IMR-90 (cell line): ENCODE measurements around the gene IYD. TPM values are rescaled to one million over a fixed set of nuclear protein-coding genes. Genes with fewer than 3 reads are reported as not detected.

Experiments used
- ATAC-seq: fragments of 200-7000 bp; cut with Tn5 transposase; 2 replicates; pipeline ENCODE4 v1.9.1; 2020; ENCODE audit warnings: low read depth, mild to moderate bottlenecking, moderate library complexity
- BruUV-seq: library from RNA; stranded (reverse); fragments of 400-500 nt; replicated peaks from 2 replicates; lab custom pipeline; 2021; lab: Mats Ljungman, UMichigan
- CTCF ChIA-PET: fragments of 300-600 bp; formaldehyde crosslinking; extraction: SDS; loops from one replicate; lab custom pipeline; 2021; ENCODE audit warnings: antibody characterized with exemption; lab: Yijun Ruan, JAX
- POLR2A ChIA-PET: fragments of 300-600 bp; sonication (Branson Sonifier 250); formaldehyde crosslinking; loops from one replicate; lab custom pipeline; 2022; ENCODE audit warnings: antibody characterized with exemption; ENCODE audit not compliant: unreplicated experiment; lab: Charles Lee
- DNase-seq: peaks from one replicate; pipeline ENCODE4 v3.0.0; 2013
- H2AFZ ChIP-seq: replicated peaks from 2 replicates; pipeline ENCODE3; 2013; ENCODE audit warnings: low read length, mild to moderate bottlenecking; ENCODE audit not compliant: poor library complexity
- H2AK5ac ChIP-seq: 2 replicates; pipeline ENCODE4 v1.6.1; 2013; ENCODE audit warnings: low read depth, low read length, inconsistent platforms
- H2AK9ac ChIP-seq: replicated peaks from 2 replicates; pipeline ENCODE3; 2013; ENCODE audit warnings: mild to moderate bottlenecking, low read depth, low read length, moderate library complexity; ENCODE audit not compliant: poor library complexity
- H2BK120ac ChIP-seq: 2 replicates; pipeline ENCODE4 v1.6.1; 2013; ENCODE audit warnings: low read depth, low read length, inconsistent platforms
- H2BK15ac ChIP-seq: 3 replicates; pipeline ENCODE4 v1.6.1; 2013; ENCODE audit warnings: low read depth, low read length, inconsistent platforms
- H2BK20ac ChIP-seq: 2 replicates; pipeline ENCODE4 v1.6.1; 2013; ENCODE audit warnings: low read depth, mild to moderate bottlenecking, inconsistent platforms, low read length, moderate library complexity
- H2BK5ac ChIP-seq: 2 replicates; pipeline ENCODE4 v1.6.1; 2013; ENCODE audit warnings: mild to moderate bottlenecking, low read depth, low read length, inconsistent platforms; ENCODE audit not compliant: poor library complexity, severe bottlenecking
- H3K14ac ChIP-seq: replicated peaks from 2 replicates; pipeline ENCODE4 v1.6.1; 2013; ENCODE audit warnings: low read depth, low read length, inconsistent platforms
- H3K18ac ChIP-seq: 2 replicates; pipeline ENCODE4 v1.6.1; 2013; ENCODE audit warnings: low read depth, low read length, control low read depth
- H3K23ac ChIP-seq: 2 replicates; pipeline ENCODE4 v1.6.1; 2013; ENCODE audit warnings: low read depth, low read length, inconsistent platforms
- H3K27ac ChIP-seq: 2 replicates; pipeline ENCODE4 v1.5.1; 2013; ENCODE audit warnings: mild to moderate bottlenecking, control low read depth, low read length; ENCODE audit not compliant: insufficient read depth
- H3K27me3 ChIP-seq: 2 replicates; pipeline ENCODE4 v1.6.1; 2013; ENCODE audit warnings: low read length; ENCODE audit not compliant: control insufficient read depth, insufficient read depth
- H3K36me3 ChIP-seq: 2 replicates; pipeline ENCODE4 v1.6.1; 2013; ENCODE audit warnings: low read length, mixed read lengths; ENCODE audit not compliant: control insufficient read depth, insufficient read depth
- H3K4ac ChIP-seq: 2 replicates; pipeline ENCODE4 v1.6.1; 2013; ENCODE audit warnings: low read depth, low read length, inconsistent platforms
- H3K4me1 ChIP-seq: 2 replicates; pipeline ENCODE4 v1.6.1; 2013; ENCODE audit warnings: low read length, mixed read lengths; ENCODE audit not compliant: control insufficient read depth, insufficient read depth
- H3K4me2 ChIP-seq: 2 replicates; pipeline ENCODE4 v1.6.1; 2013; ENCODE audit warnings: low read depth, mild to moderate bottlenecking, control low read depth, low read length, moderate library complexity
- H3K4me3 ChIP-seq: 2 replicates; pipeline ENCODE4 v1.5.1; 2013; ENCODE audit warnings: low read depth, mild to moderate bottlenecking, control low read depth, low read length, moderate library complexity; ENCODE audit not compliant: insufficient read depth
- H3K56ac ChIP-seq: 2 replicates; pipeline ENCODE4 v1.6.1; 2013; ENCODE audit warnings: low read length, inconsistent platforms; ENCODE audit not compliant: insufficient read depth; ENCODE audit errors: extremely low read depth
- H3K79me1 ChIP-seq, 2 experiments: 2 replicates each; pipeline ENCODE4 v1.6.1; 2013; ENCODE audit warnings: low read length in 2 of 2, inconsistent platforms in 1 of 2, low read depth in 1 of 2
- H3K9ac ChIP-seq: 2 replicates; pipeline ENCODE4 v1.6.1; 2013; ENCODE audit warnings: low read depth, low read length, control low read depth
- H3K9me1 ChIP-seq: 2 replicates; pipeline ENCODE4 v1.6.1; 2013; ENCODE audit warnings: low read length, inconsistent platforms; ENCODE audit not compliant: insufficient read depth
- H3K9me3 ChIP-seq: 2 replicates; pipeline ENCODE4 v1.6.1; 2013; ENCODE audit warnings: low read length; ENCODE audit not compliant: control insufficient read depth, insufficient read depth
- H4K20me1 ChIP-seq: 2 replicates; pipeline ENCODE4 v1.6.1; 2013; ENCODE audit warnings: low read length, inconsistent platforms; ENCODE audit not compliant: insufficient read depth
- H4K5ac ChIP-seq: 2 replicates; pipeline ENCODE4 v1.6.1; 2013; ENCODE audit warnings: mild to moderate bottlenecking, low read depth, low read length, control low read depth
- H4K8ac ChIP-seq, 2 experiments: 2 replicates each; pipeline ENCODE4 v1.6.1; 2013; ENCODE audit warnings: low read depth in 2 of 2, low read length in 2 of 2, control low read depth in 1 of 2, inconsistent platforms in 1 of 2
- H4K91ac ChIP-seq: 2 replicates; pipeline ENCODE4 v1.6.1; 2013; ENCODE audit warnings: low read depth, low read length, inconsistent platforms; ENCODE audit not compliant: insufficient read depth
- BHLHE40 ChIP-seq: fragments of 150-350 bp; IDR thresholded peaks from 2 replicates; pipeline ENCODE4 v1.6.1; 2016; ENCODE audit warnings: mild to moderate bottlenecking, low read depth, low read length
- CEBPB ChIP-seq: IDR thresholded peaks from 2 replicates; pipeline ENCODE4 v1.6.1; 2012; ENCODE audit warnings: low read depth, low read length, improper control_type of control experiment
- CHD1 ChIP-seq: IDR thresholded peaks from 2 replicates; pipeline ENCODE4 v1.6.1; 2012; ENCODE audit warnings: low read depth, low read length, improper control_type of control experiment
- FOS ChIP-seq: fragments of 150-350 bp; IDR thresholded peaks from 2 replicates; pipeline ENCODE4 v1.6.1; 2016; ENCODE audit warnings: low read depth, low read length
- MAFK ChIP-seq: IDR thresholded peaks from 2 replicates; pipeline ENCODE4 v1.6.1; 2012; ENCODE audit warnings: low read depth, low read length, improper control_type of control experiment
- MAZ ChIP-seq: IDR thresholded peaks from 2 replicates; pipeline ENCODE4 v1.6.1; 2012; ENCODE audit warnings: low read depth, mild to moderate bottlenecking, low read length, improper control_type of control experiment, moderate library complexity, borderline replicate concordance
- MXI1 ChIP-seq: IDR thresholded peaks from 2 replicates; pipeline ENCODE4 v1.6.1; 2012; ENCODE audit warnings: low read depth, mild to moderate bottlenecking, low read length, moderate library complexity, borderline replicate concordance
- NFE2L2 ChIP-seq: fragments of 150-350 bp; IDR thresholded peaks from 2 replicates; pipeline ENCODE4 v1.6.1; 2016; ENCODE audit warnings: low read depth, mild to moderate bottlenecking, low read length
- POLR2A ChIP-seq: IDR thresholded peaks from 2 replicates; pipeline ENCODE4 v1.6.1; 2012; ENCODE audit warnings: mild to moderate bottlenecking, low read depth, low read length
- RAD21 ChIP-seq: IDR thresholded peaks from 2 replicates; pipeline ENCODE4 v1.6.1; 2012; ENCODE audit warnings: low read length, improper control_type of control experiment
- RCOR1 ChIP-seq: IDR thresholded peaks from 2 replicates; pipeline ENCODE4 v1.6.1; 2012; ENCODE audit warnings: mild to moderate bottlenecking, low read length, improper control_type of control experiment; ENCODE audit not compliant: insufficient replicate concordance
- RFX5 ChIP-seq: IDR thresholded peaks from 2 replicates; pipeline ENCODE4 v1.8.0; 2012; ENCODE audit warnings: low read depth, mild to moderate bottlenecking, low read length, moderate library complexity
- SMC3 ChIP-seq: fragments of 150-350 bp; IDR thresholded peaks from 2 replicates; pipeline ENCODE4 v1.6.1; 2016; ENCODE audit warnings: low read depth, mild to moderate bottlenecking, antibody characterized with exemption, low read length, moderate library complexity
- WGBS, 2 experiments: methylation state at CpG; one replicate each; pipeline versions ENCODE4 v1.1.5 to v1.1.7; 2013; ENCODE audit warnings: missing lambda C conversion rate in 2 of 2; ENCODE audit not compliant: insufficient read length in 1 of 2; ENCODE audit errors: extremely low coverage in 2 of 2; 5-methylcytosine and 5-hydroxymethylcytosine counted together
- dilution Hi-C: fragments of 300-500 bp; cut with HindIII; formaldehyde crosslinking; loops from one replicate; pipeline ENCODE4 v1.14.3; 2018; ENCODE audit warnings: low sequenced_read_pairs; ENCODE audit not compliant: unreplicated experiment
- in situ Hi-C: fragments of 300-500 bp; cut with MboI; formaldehyde crosslinking; loops from 3 replicates; pipeline ENCODE4 v1.14.3; 2019; ENCODE audit warnings: low sequenced_read_pairs, inconsistent platforms, mixed read lengths
- intact Hi-C: fragments of 100-400 bp; cut with micrococcal nuclease; formaldehyde crosslinking; loops from 2 replicates; pipeline ENCODE4 v1.10.0; 2022
- polyA plus RNA-seq, 3 experiments: library from polyadenylated mRNA; depleted of rRNA; stranded (reverse); fragments of >200 nt; gene quantifications; 2 replicates each; pipeline ENCODE4 v1.2.3, GENCODE V29; 2012; ENCODE audit warnings: low replicate concordance in 1 of 3
- total RNA-seq: library from RNA; depleted of rRNA; stranded (reverse); fragments of >200 nt; gene quantifications from 2 replicates; pipeline ENCODE4 v1.2.3, GENCODE V29; 2012
- TF ChIP-seq, protein P1 (sequence below): conservative IDR thresholded peaks from 2 replicates; pipeline ENCODE4 v1.5.1; 2012; ENCODE audit warnings: mild to moderate bottlenecking, low read depth, low read length, improper control_type of control experiment
- TF ChIP-seq, protein P2 (sequence below): fragments of 150-350 bp; IDR thresholded peaks from 2 replicates; pipeline ENCODE4 v1.6.1; 2017; ENCODE audit warnings: mild to moderate bottlenecking, antibody characterized with exemption, low read length, low read depth
- TF ChIP-seq, protein P3 (sequence below): fragments of 150-350 bp; IDR thresholded peaks from 2 replicates; pipeline ENCODE4 v1.6.1; 2016; ENCODE audit warnings: low read depth, mild to moderate bottlenecking, low read length, moderate library complexity, borderline replicate concordance

Gene IYD
- total and polyA plus RNA-seq, 2 of the 4 experiments (the other 2 are of a cell fraction): not detected

DNA sequence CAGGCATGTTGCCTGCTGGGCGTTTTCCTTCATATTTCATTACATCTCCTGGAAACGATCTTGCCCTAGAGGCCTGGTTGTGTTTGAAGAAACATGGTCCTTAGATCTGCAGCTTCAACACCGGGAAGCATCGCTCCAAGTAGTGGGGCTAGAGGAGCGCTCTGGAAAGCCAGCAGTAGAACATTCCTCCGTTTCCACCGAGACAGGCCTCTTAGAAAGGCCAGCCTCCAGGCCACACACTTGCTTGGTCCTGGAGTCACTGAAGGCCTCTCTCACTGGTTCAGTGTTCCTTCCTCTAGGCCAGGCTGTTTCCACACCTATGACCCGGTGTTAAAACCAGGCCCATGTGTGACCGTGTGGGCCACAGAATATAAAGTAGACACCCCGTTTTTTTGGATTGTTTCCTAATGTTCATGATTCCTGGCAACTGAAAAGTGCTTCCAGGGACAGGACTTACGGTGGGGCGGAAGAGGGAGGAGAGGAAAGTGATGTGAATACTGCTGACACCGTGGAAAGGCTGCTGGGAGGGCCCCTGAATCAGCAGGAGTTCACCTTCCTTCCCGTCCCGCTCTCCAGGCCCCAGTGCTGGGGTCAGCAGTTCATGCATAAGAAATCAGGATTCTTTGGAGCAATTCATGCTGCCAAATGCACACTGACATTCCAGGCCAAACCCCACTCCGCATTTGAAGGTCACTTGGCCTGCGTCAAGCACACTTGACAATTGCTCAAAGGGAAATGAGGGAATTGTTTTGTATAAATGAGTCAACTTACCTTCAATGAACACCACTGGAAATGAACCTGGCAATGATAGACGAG is 83.8 kb downstream of the IYD start:
- in situ Hi-C loops (no loop called here), intact Hi-C loops (no loop called here), dilution Hi-C loops (no loop called here)
- H3K14ac ChIP-seq: no peak overlapping the region
- H3K9me1 ChIP-seq: no peaks in the 10 kb centered on the region
- H2AK5ac ChIP-seq: no peak overlapping the region
- H3K4me3 ChIP-seq: no peak overlapping the region
- no peak overlapping the region for H3K27ac ChIP-seq
- no peak for ATAC-seq
- H2BK120ac ChIP-seq: no peak overlapping the region
- no peak overlapping the region for H3K56ac ChIP-seq
- no peak overlapping the region for H2BK5ac ChIP-seq
- H2AFZ ChIP-seq: peak overlapping the region; percentile 24
- no peak overlapping the region for H3K18ac ChIP-seq
- H2BK15ac ChIP-seq: no peak overlapping the region
- ChIA-PET CTCF (no interaction called here), POLR2A (no interaction called here)
- H2AK9ac ChIP-seq: no peak overlapping the region
- no peak overlapping the region for H4K91ac ChIP-seq
- H3K4me1 ChIP-seq: no peaks in the 10 kb centered on the region
- H3K36me3 ChIP-seq: no peaks in the 10 kb centered on the region
- H4K5ac ChIP-seq: no peak overlapping the region
- no peaks in the 10 kb centered on the region for H4K20me1 ChIP-seq
- 68% methylated on average over 11 of the region's 18 CpGs; no CpG with 5 or more reads in 1 of the 2 experiments for WGBS, 2 experiments
- H3K4ac ChIP-seq: no peak overlapping the region
- H4K8ac ChIP-seq: no peak overlapping the region
- H3K27me3 ChIP-seq: no peaks in the 10 kb centered on the region
- BruUV-seq: no TSS peak
- no peaks in the 10 kb centered on the region for H3K79me1 ChIP-seq
- no peak overlapping the region for H3K23ac ChIP-seq
- H3K4me2 ChIP-seq: no peak overlapping the region
- no peak for TF ChIP-seq CEBPB
- TF ChIP-seq, protein P1, sequence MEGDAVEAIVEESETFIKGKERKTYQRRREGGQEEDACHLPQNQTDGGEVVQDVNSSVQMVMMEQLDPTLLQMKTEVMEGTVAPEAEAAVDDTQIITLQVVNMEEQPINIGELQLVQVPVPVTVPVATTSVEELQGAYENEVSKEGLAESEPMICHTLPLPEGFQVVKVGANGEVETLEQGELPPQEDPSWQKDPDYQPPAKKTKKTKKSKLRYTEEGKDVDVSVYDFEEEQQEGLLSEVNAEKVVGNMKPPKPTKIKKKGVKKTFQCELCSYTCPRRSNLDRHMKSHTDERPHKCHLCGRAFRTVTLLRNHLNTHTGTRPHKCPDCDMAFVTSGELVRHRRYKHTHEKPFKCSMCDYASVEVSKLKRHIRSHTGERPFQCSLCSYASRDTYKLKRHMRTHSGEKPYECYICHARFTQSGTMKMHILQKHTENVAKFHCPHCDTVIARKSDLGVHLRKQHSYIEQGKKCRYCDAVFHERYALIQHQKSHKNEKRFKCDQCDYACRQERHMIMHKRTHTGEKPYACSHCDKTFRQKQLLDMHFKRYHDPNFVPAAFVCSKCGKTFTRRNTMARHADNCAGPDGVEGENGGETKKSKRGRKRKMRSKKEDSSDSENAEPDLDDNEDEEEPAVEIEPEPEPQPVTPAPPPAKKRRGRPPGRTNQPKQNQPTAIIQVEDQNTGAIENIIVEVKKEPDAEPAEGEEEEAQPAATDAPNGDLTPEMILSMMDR: no peak
- TF ChIP-seq POLR2A: no peak
- TF ChIP-seq MXI1: no peak
- no peak for TF ChIP-seq RFX5
- no peak for TF ChIP-seq MAFK
- TF ChIP-seq FOS: no peak
- TF ChIP-seq RCOR1: no peak
- TF ChIP-seq MAZ: no peak
- TF ChIP-seq, protein P2, sequence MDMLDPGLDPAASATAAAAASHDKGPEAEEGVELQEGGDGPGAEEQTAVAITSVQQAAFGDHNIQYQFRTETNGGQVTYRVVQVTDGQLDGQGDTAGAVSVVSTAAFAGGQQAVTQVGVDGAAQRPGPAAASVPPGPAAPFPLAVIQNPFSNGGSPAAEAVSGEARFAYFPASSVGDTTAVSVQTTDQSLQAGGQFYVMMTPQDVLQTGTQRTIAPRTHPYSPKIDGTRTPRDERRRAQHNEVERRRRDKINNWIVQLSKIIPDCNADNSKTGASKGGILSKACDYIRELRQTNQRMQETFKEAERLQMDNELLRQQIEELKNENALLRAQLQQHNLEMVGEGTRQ: no peak
- TF ChIP-seq, protein P3, sequence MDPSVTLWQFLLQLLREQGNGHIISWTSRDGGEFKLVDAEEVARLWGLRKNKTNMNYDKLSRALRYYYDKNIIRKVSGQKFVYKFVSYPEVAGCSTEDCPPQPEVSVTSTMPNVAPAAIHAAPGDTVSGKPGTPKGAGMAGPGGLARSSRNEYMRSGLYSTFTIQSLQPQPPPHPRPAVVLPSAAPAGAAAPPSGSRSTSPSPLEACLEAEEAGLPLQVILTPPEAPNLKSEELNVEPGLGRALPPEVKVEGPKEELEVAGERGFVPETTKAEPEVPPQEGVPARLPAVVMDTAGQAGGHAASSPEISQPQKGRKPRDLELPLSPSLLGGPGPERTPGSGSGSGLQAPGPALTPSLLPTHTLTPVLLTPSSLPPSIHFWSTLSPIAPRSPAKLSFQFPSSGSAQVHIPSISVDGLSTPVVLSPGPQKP: no peak
- no peak for TF ChIP-seq SMC3
- no peak for TF ChIP-seq RAD21
- TF ChIP-seq CHD1: no peak
- no peak for TF ChIP-seq NFE2L2
- TF ChIP-seq BHLHE40: no peak
- no peak overlapping the region for H2BK20ac ChIP-seq
- no peak overlapping the region for H3K9ac ChIP-seq
- H3K9me3 ChIP-seq: no peaks in the 10 kb centered on the region
- DNase-seq: no peak
